Testis (tissue), 3 donors: ENCODE results near the gene FHOD3. TPM values are rescaled to one million over a fixed set of nuclear protein-coding genes. Genes with fewer than 3 reads are reported as not detected.

Experiments
- DNase-seq: peaks from one replicate; pipeline ENCODE4 v3.0.0-alpha.2; 2019
- H3K27ac ChIP-seq, 2 donors: fragments of 200-600 bp; sonication (generic); one replicate each; pipeline ENCODE4 v1.5.1; 2019
- H3K27me3 ChIP-seq: fragments of 200-600 bp; sonication (generic); one replicate; pipeline ENCODE4 v1.5.1; 2019
- H3K36me3 ChIP-seq: fragments of 200-600 bp; sonication (generic); one replicate; pipeline ENCODE4 v1.5.1; 2017; ENCODE audit warnings: low read depth; ENCODE audit errors: missing control alignments
- H3K4me1 ChIP-seq: fragments of 200-600 bp; sonication (generic); one replicate; pipeline ENCODE4 v1.5.1; 2019
- H3K4me3 ChIP-seq, 2 donors: fragments of 200-600 bp; sonication (generic); one replicate each; pipeline ENCODE4 v1.5.1; 2017 to 2019
- H3K9me3 ChIP-seq: fragments of 200-600 bp; sonication (generic); one replicate; pipeline ENCODE4 v1.5.1; 2017
- CTCF ChIP-seq, 3 experiments: fragments of 450-650 bp in 2 of 3; fragments of 200-600 bp in 1 of 3; sonication (generic) in 1 of 3; IDR thresholded peaks; one replicate each; pipeline ENCODE4 v1.5.1; 2016 to 2019; ENCODE audit warnings: antibody characterized with exemption in 3 of 3, mild to moderate bottlenecking in 2 of 3, moderate library complexity in 1 of 3
- POLR2A ChIP-seq: fragments of 450-650 bp; IDR thresholded peaks from one replicate; pipeline ENCODE4 v1.6.1; 2017; ENCODE audit warnings: antibody characterized with exemption, mild to moderate bottlenecking, moderate library complexity
- WGBS, 2 donors: methylation state at CpG; one replicate each; pipeline ENCODE4 v1.1.5; 2018; 5-methylcytosine and 5-hydroxymethylcytosine counted together
- intact Hi-C: fragments of 100-400 bp; cut with DNase I; formaldehyde crosslinking; loops from one replicate; pipeline ENCODE4 v1.15.1; 2023; ENCODE audit warnings: low total_unique reads
- polyA plus RNA-seq: library from polyadenylated mRNA; stranded (reverse); fragments of 350-450 nt; fragmentation: Illumina TruSeq; extraction: RNeasy Lipid Tissue Mini Kit (QIAGEN cat#74804); gene quantifications from one replicate; pipeline ENCODE4 v1.2.3, GENCODE V29; 2014; ENCODE audit warnings: low read depth, low replicate concordance; ENCODE audit not compliant: insufficient read depth
- total RNA-seq, 2 donors: library from RNA; depleted of rRNA; stranded (reverse); fragments of >200 nt; gene quantifications; one replicate each; pipeline ENCODE4 v1.2.3, GENCODE V29; 2016

FHOD3 gene
- total and polyA plus RNA-seq, 3 donors from 2014 or later = 6.5 to 46.8 (median 37.3) TPM

GRCh38 chr18:36469461-36469860, 171.9 kb downstream of the FHOD3 start:
- Histone ChIP-seq H3K4me1 (peaks cover 4% of the 10 kb centered on the region), H3K36me3 (no peaks in the 10 kb centered on the region), H3K9me3 (no peaks in the 10 kb centered on the region), H3K4me3 (no peak overlapping the region), H3K27me3 (no peaks in the 10 kb centered on the region), H3K27ac (no peak overlapping the region)
- 70 to 79% methylated on average over 7 to 8 of the region's 8 CpGs for WGBS, 2 donors
- TF ChIP-seq POLR2A (no peak), CTCF (IDR thresholded peaks at IDR 0.05) (no peak)
- intact Hi-C loops = no loop called here
- no peak for DNase-seq

- Histone ChIP-seq H3K27me3 (no peaks in the 10 kb centered on the region), H3K9me3 (no peaks in the 10 kb centered on the region), H3K4me1 (peaks cover 4% of the 10 kb centered on the region), H3K27ac (no peak overlapping the region), H3K36me3 (no peaks in the 10 kb centered on the region), H3K4me3 (no peak overlapping the region)
- DNase-seq = no peak
- intact Hi-C loops = no loop called here
- WGBS, 2 donors = 58 to 79% methylated on average over 7 of the region's 7 CpGs
- no peak for TF ChIP-seq POLR2A
- no peak for TF ChIP-seq CTCF (IDR thresholded peaks at IDR 0.05)
These were observed 173.4 kb downstream of the FHOD3 start for GRCh38 chr18:36470896-36471295.

- WGBS, 2 donors = 61 to 65% methylated on average over 5 of the region's 5 CpGs
- no peaks in the 10 kb centered on the region for H3K36me3 ChIP-seq
- H3K27ac ChIP-seq = no peak overlapping the region
- no peak overlapping the region for H3K4me3 ChIP-seq
- peaks cover 4% of the 10 kb centered on the region for H3K4me1 ChIP-seq
- H3K9me3 ChIP-seq = no peaks in the 10 kb centered on the region
- H3K27me3 ChIP-seq = no peaks in the 10 kb centered on the region
- no peak for DNase-seq
- TF ChIP-seq CTCF (IDR thresholded peaks at IDR 0.05) (no peak), POLR2A (no peak)
- intact Hi-C loops = no loop called here
These were observed 173.9 kb downstream of the FHOD3 start for GRCh38 chr18:36471393-36471792.

- Histone ChIP-seq H3K27ac (no peak overlapping the region), H3K27me3 (no peaks in the 10 kb centered on the region), H3K4me3 (no peak overlapping the region), H3K9me3 (no peaks in the 10 kb centered on the region), H3K36me3 (no peaks in the 10 kb centered on the region), H3K4me1 (no peaks in the 10 kb centered on the region)
- no peak for DNase-seq
- intact Hi-C loops = no loop called here
- TF ChIP-seq CTCF (IDR thresholded peaks at IDR 0.05) = no peak
- no peak for TF ChIP-seq POLR2A
- WGBS, 2 donors = 92 to 96% methylated on average over 3 to 4 of the region's 4 CpGs
These were observed 178.9 kb downstream of the FHOD3 start for GRCh38 chr18:36476433-36476832.

- no peak for TF ChIP-seq POLR2A
- no peak for TF ChIP-seq CTCF (IDR thresholded peaks at IDR 0.05)
- Histone ChIP-seq H3K4me3 (no peak overlapping the region), H3K27me3 (no peaks in the 10 kb centered on the region), H3K27ac (no peak overlapping the region), H3K9me3 (no peaks in the 10 kb centered on the region), H3K4me1 (no peaks in the 10 kb centered on the region), H3K36me3 (no peaks in the 10 kb centered on the region)
- DNase-seq = no peak
- intact Hi-C loops = no loop called here
- 93 to 96% methylated on average over 3 of the region's 3 CpGs for WGBS, 2 donors
These were observed 180.3 kb downstream of the FHOD3 start for GRCh38 chr18:36477776-36478175.
